MM.1S (cell line): ENCODE results near the gene TIGD6.

ENCODE experiments used
- DNase-seq: peaks from one replicate; pipeline ENCODE4 v3.0.0-alpha.2; 2015
- H2AFZ ChIP-seq: fragments of 300-600 bp; sonication (generic); 2 replicates; pipeline ENCODE4 v1.6.0; 2016; ENCODE audit warnings: antibody characterized with exemption, low read length
- H3F3A ChIP-seq: fragments of 300-600 bp; sonication (generic); 2 replicates; pipeline ENCODE4 v1.6.1; 2016; ENCODE audit warnings: mild to moderate bottlenecking, antibody characterized with exemption, low read length, moderate library complexity, mixed read lengths; ENCODE audit not compliant: insufficient read depth
- H3K27ac ChIP-seq: fragments of 300-600 bp; sonication (generic); 2 replicates; pipeline ENCODE4 v1.5.1; 2016; ENCODE audit warnings: mild to moderate bottlenecking, low read length
- H3K27me3 ChIP-seq: fragments of 300-600 bp; sonication (generic); replicated peaks from 2 replicates; pipeline ENCODE4 v1.6.0; 2016; ENCODE audit warnings: low read length; ENCODE audit not compliant: insufficient read depth
- H3K36me3 ChIP-seq: fragments of 300-600 bp; sonication (generic); replicated peaks from 2 replicates; pipeline ENCODE4 v1.6.1; 2016; ENCODE audit warnings: mild to moderate bottlenecking, low read length, mixed read lengths; ENCODE audit not compliant: insufficient read depth
- H3K4me1 ChIP-seq: fragments of 300-600 bp; sonication (generic); 2 replicates; pipeline ENCODE4 v1.6.1; 2016; ENCODE audit warnings: low read length, mixed read lengths
- H3K4me2 ChIP-seq: fragments of 300-600 bp; sonication (generic); 2 replicates; pipeline ENCODE4 v1.6.0; 2016; ENCODE audit warnings: low read depth, low read length
- H3K4me3 ChIP-seq: fragments of 300-600 bp; sonication (generic); 2 replicates; pipeline ENCODE4 v1.5.1; 2016; ENCODE audit warnings: low read length, mixed read lengths
- H3K79me2 ChIP-seq: fragments of 300-600 bp; sonication (generic); 2 replicates; pipeline ENCODE4 v1.6.1; 2016; ENCODE audit warnings: mixed run types, low read length, mixed read lengths
- H3K9ac ChIP-seq: fragments of 300-600 bp; sonication (generic); 2 replicates; pipeline ENCODE4 v1.6.1; 2016; ENCODE audit warnings: low read length, mixed read lengths
- H3K9me2 ChIP-seq: fragments of 300-600 bp; sonication (generic); replicated peaks from 2 replicates; pipeline ENCODE4 v1.6.1; 2016; ENCODE audit warnings: mild to moderate bottlenecking, low read length, mixed read lengths; ENCODE audit not compliant: insufficient read depth
- H3K9me3 ChIP-seq: fragments of 300-600 bp; sonication (generic); replicated peaks from 2 replicates; pipeline ENCODE4 v1.6.1; 2016; ENCODE audit warnings: mild to moderate bottlenecking, low read length, mixed read lengths; ENCODE audit not compliant: insufficient read depth
- H4K20me1 ChIP-seq: fragments of 300-600 bp; sonication (generic); 2 replicates; pipeline ENCODE4 v1.6.1; 2016; ENCODE audit warnings: mild to moderate bottlenecking, low read length, moderate library complexity, mixed read lengths; ENCODE audit not compliant: insufficient read depth
- CTCF ChIP-seq: fragments of 300-600 bp; sonication (generic); IDR thresholded peaks from 2 replicates; pipeline ENCODE4 v1.5.1; 2016; ENCODE audit warnings: antibody characterized with exemption, low read length, mixed read lengths
- EZH2 ChIP-seq: fragments of 300-600 bp; sonication (generic); optimal IDR thresholded peaks from 2 replicates; pipeline ENCODE3; 2017; ENCODE audit warnings: low read depth, mild to moderate bottlenecking, antibody characterized with exemption, low read length, mixed read lengths
- EZH2phosphoT487 ChIP-seq: fragments of 300-600 bp; sonication (generic); IDR thresholded peaks from 2 replicates; pipeline ENCODE4 v1.6.1; 2018; ENCODE audit warnings: antibody characterized with exemption, low read length

TIGD6 gene

GRCh38 chr5:150020249-150020648 is 19.8 kb upstream of the TIGD6 start:
- peak overlapping the region; percentile 67 for H3K27ac ChIP-seq
- no peak overlapping the region for H3K4me3 ChIP-seq
- peak; percentile 48 for DNase-seq
- no peaks in the 10 kb centered on the region for H3K9me2 ChIP-seq
- no peak overlapping the region for H2AFZ ChIP-seq
- no peaks in the 10 kb centered on the region for H3K27me3 ChIP-seq
- no peaks in the 10 kb centered on the region for H3K9me3 ChIP-seq
- peaks cover 51% of the 10 kb centered on the region for H3K4me1 ChIP-seq
- H3K79me2 ChIP-seq: peaks cover 46% of the 10 kb centered on the region
- H4K20me1 ChIP-seq: no peaks in the 10 kb centered on the region
- TF ChIP-seq EZH2 (no peak), EZH2phosphoT487 (no peak), CTCF (no peak)
- H3K36me3 ChIP-seq: peaks cover 17% of the 10 kb centered on the region; the same call in 1 of the 2 replicates
- peak overlapping the region; percentile 6; the same call in 1 of the 2 replicates for H3K9ac ChIP-seq
- peaks cover 29% of the 10 kb centered on the region for H3F3A ChIP-seq
- H3K4me2 ChIP-seq: peak overlapping the region; percentile 58; the same call in 1 of the 2 replicates

GRCh38 chr5:150017226-150018005 is 17.0 kb upstream of the TIGD6 start:
- Histone ChIP-seq H3F3A (peaks cover 26% of the 10 kb centered on the region), H3K27ac (no peak overlapping the region), H4K20me1 (no peaks in the 10 kb centered on the region), H3K9me3 (no peaks in the 10 kb centered on the region), H3K4me3 (no peak overlapping the region), H3K9ac (no peak overlapping the region), H3K4me2 (no peak overlapping the region), H3K9me2 (no peaks in the 10 kb centered on the region), H2AFZ (no peak overlapping the region), H3K4me1 (peaks cover 45% of the 10 kb centered on the region), H3K36me3 (peaks cover 34% of the 10 kb centered on the region), H3K27me3 (no peaks in the 10 kb centered on the region), H3K79me2 (peaks cover 50% of the 10 kb centered on the region)
- no peak for DNase-seq
- TF ChIP-seq EZH2: no peak
- no peak for TF ChIP-seq CTCF
- TF ChIP-seq EZH2phosphoT487: no peak

GRCh38 chr5:150016537-150016936 is 16.1 kb upstream of the TIGD6 start:
- H3K4me3 ChIP-seq: no peak overlapping the region
- peaks cover 36% of the 10 kb centered on the region for H3K4me1 ChIP-seq
- H2AFZ ChIP-seq: no peak overlapping the region
- no peak for TF ChIP-seq EZH2phosphoT487
- no peak for TF ChIP-seq CTCF
- H3K27ac ChIP-seq: no peak overlapping the region
- no peaks in the 10 kb centered on the region for H3K27me3 ChIP-seq
- H3K9me3 ChIP-seq: no peaks in the 10 kb centered on the region
- peaks cover 34% of the 10 kb centered on the region for H3K36me3 ChIP-seq
- H4K20me1 ChIP-seq: no peaks in the 10 kb centered on the region
- no peaks in the 10 kb centered on the region for H3K9me2 ChIP-seq
- peaks cover 19% of the 10 kb centered on the region for H3F3A ChIP-seq
- no peak overlapping the region for H3K4me2 ChIP-seq
- DNase-seq: no peak
- H3K79me2 ChIP-seq: peaks cover 43% of the 10 kb centered on the region
- H3K9ac ChIP-seq: no peak overlapping the region
